ENCODE measurements around the gene ARHGAP42. TPM values are rescaled to one million over a fixed set of nuclear protein-coding genes. Genes with fewer than 3 reads are reported as not detected.

Gene ARHGAP42
- total RNA-seq, 1 experiment from 2014 or later = 39.1 TPM

- H3K9me3 Mint-ChIP-seq = 0 out of 5 replicates have a peak, but pooled peaks cover 0 to 3% of the 10 kb centered on the region in 2 experiments
- no peak overlapping the region for H2BK15ac ChIP-seq (ENCODE audit: low read depth, low read length)
- no peaks in the 10 kb centered on the region for H3K27me3 Mint-ChIP-seq (ENCODE audit: low read depth)
- no peak overlapping the region for H4K5ac ChIP-seq (ENCODE audit: insufficient read length, low read depth, low read length)
- no peak overlapping the region for H3K27ac ChIP-seq (ENCODE audit: insufficient read length, low read depth, low read length)
- H3K4me3 Mint-ChIP-seq = peak overlapping the region in 1 of 2 experiments; percentile 0; a peak in 1 of 5 replicates
- H3K9me3 ChIP-seq (ENCODE audit: control insufficient read depth, low read depth, low read length) = no peaks in the 10 kb centered on the region
- H3K79me1 ChIP-seq (ENCODE audit: insufficient read depth, low read depth, low read length, poor library complexity, severe bottlenecking) = peaks cover 5% of the 10 kb centered on the region
- no peak overlapping the region for H3K4me2 ChIP-seq (ENCODE audit: insufficient read depth, insufficient read length, low read length)
- no peak overlapping the region for H4K91ac ChIP-seq (ENCODE audit: insufficient read length, low read depth, low read length)
- TF ChIP-seq CTCF (conservative IDR thresholded peaks at IDR 0.05) = no peak
- H2BK12ac ChIP-seq (ENCODE audit: insufficient read length, low read depth, low read length) = no peak overlapping the region
- WGBS (ENCODE audit: extremely low coverage, insufficient read length, low lambda C conversion rate) = no CpG with 5 or more reads among the region's 2 CpGs
- DNase-seq = no peak
- peaks cover 12% of the 10 kb centered on the region; the same call in 1 of the 2 replicates for H3K4me1 ChIP-seq (ENCODE audit: insufficient read depth, low read length)
- H3K4me1 Mint-ChIP-seq = peaks cover 92 to 93% of the 10 kb centered on the region in 2 experiments
- no peaks in the 10 kb centered on the region for H3K23me2 ChIP-seq (ENCODE audit: insufficient read length, low read depth, low read length, poor library complexity, severe bottlenecking)
- H3K79me2 ChIP-seq (ENCODE audit: insufficient read depth, low read length) = no peaks in the 10 kb centered on the region; the same call in 1 of the 2 replicates
- no peak overlapping the region for H3T11ph ChIP-seq (ENCODE audit: low read length)
- no peak overlapping the region for H3K56ac ChIP-seq (ENCODE audit: insufficient read length, low read depth, low read length)
- no peaks in the 10 kb centered on the region for H4K20me1 ChIP-seq (ENCODE audit: control insufficient read depth, insufficient read depth, insufficient read length)
- no peak overlapping the region for H4K8ac ChIP-seq (replicated peaks; ENCODE audit: insufficient read length, low read depth, low read length)
- no peak overlapping the region for H2AFZ ChIP-seq (ENCODE audit: low read length)
- no peak overlapping the region for H2BK20ac ChIP-seq (ENCODE audit: low read depth, low read length, poor library complexity, severe bottlenecking)
- peak overlapping the region; percentile 60 to 97 (median 94); a peak in 6 of 7 replicates for H3K27ac Mint-ChIP-seq
- no peak overlapping the region for H3K18ac ChIP-seq (ENCODE audit: insufficient read length, low read depth, low read length)
- no peak overlapping the region for H2AK5ac ChIP-seq (ENCODE audit: insufficient read length, low read length)
- H2BK120ac ChIP-seq (ENCODE audit: low read depth, low read length, poor library complexity, severe bottlenecking) = no peak overlapping the region
- H3K23ac ChIP-seq (ENCODE audit: insufficient read length, low read depth, low read length) = no peak overlapping the region
- no peak overlapping the region for H2BK5ac ChIP-seq (ENCODE audit: insufficient read length, low read length)
- no peak overlapping the region for H3K14ac ChIP-seq (ENCODE audit: insufficient read depth, low read length)
- no peak overlapping the region for H3K9ac ChIP-seq (ENCODE audit: extremely low read depth, insufficient read length, low read length)
- no peak overlapping the region for H3K4ac ChIP-seq (ENCODE audit: low read depth, low read length)
- H3K27me3 ChIP-seq (ENCODE audit: insufficient read depth, low read length) = no peaks in the 10 kb centered on the region
- H3K36me3 Mint-ChIP-seq (ENCODE audit: insufficient read depth in 1 of 3, low read depth in 3 of 3) = peaks cover 8 to 23% (median 12%) of the 10 kb centered on the region in 3 experiments
Measured at GRCh38 chr11:100740440-100740839, 53.4 kb downstream of the ARHGAP42 start.

Data from H9 (cell line).